AG04450 (cell line): ENCODE data around the gene COPS4. TPM values are rescaled to one million over a fixed set of nuclear protein-coding genes. Genes with fewer than 3 reads are reported as not detected.
"Not testable (repeated sequence)": the region's sequence is repeated elsewhere in the genome, so short reads cannot be mapped to it uniquely, and the experiment has no call there.

ENCODE experiments used
- CTCF ChIA-PET: fragments of 300-600, 350-600 bp; formaldehyde crosslinking; extraction: SDS; loops from one replicate; lab custom pipeline; 2022; ENCODE audit warnings: antibody characterized with exemption, inconsistent platforms; lab: Charles Lee
- POLR2A ChIA-PET: fragments of 350-600 bp; formaldehyde crosslinking; extraction: SDS; loops from one replicate; lab custom pipeline; 2021; ENCODE audit warnings: antibody characterized with exemption, inconsistent platforms; lab: Yijun Ruan, JAX
- DNase-seq: peaks from one replicate; pipeline ENCODE4 v3.0.0-alpha.2; 2011; ENCODE audit warnings: low read depth, low spot score
- H3K27ac ChIP-seq: one replicate; pipeline ENCODE4 v1.5.1; 2012; ENCODE audit warnings: low read depth, low read length, control low read depth
- H3K27me3 ChIP-seq: one replicate; pipeline ENCODE4 v1.6.0; 2012; ENCODE audit warnings: low read length; ENCODE audit not compliant: control insufficient read depth, insufficient read depth
- H3K4me3 ChIP-seq: 2 replicates; pipeline ENCODE4 v1.5.1; 2011; ENCODE audit warnings: mild to moderate bottlenecking, low read depth, low read length, control low read depth
- H3K9me3 ChIP-seq: 2 replicates; pipeline ENCODE4 v1.5.1; 2012; ENCODE audit warnings: low read length; ENCODE audit not compliant: control insufficient read depth, insufficient read depth
- CTCF ChIP-seq: IDR thresholded peaks from 2 replicates; pipeline ENCODE4 v1.5.1; 2011; ENCODE audit warnings: low read depth, low read length, control low read depth, inconsistent platforms
- polyA plus RNA-seq: library from polyadenylated mRNA; depleted of rRNA; stranded (reverse); fragments of >200 nt; gene quantifications from 2 replicates; pipeline ENCODE4 v1.2.3, GENCODE V29; 2011

The COPS4 gene
- polyA plus RNA-seq, 1 experiment, result 78.4 TPM

- Histone ChIP-seq H3K9me3 (no peaks in the 10 kb centered on the region), H3K27ac (no peak overlapping the region), H3K27me3 (no peaks in the 10 kb centered on the region), H3K4me3 (no peak overlapping the region)
- DNase-seq, result no peak
- TF ChIP-seq CTCF, result no peak
- CTCF ChIA-PET, result interaction anchor here (0.7 to 1.3 kb wide), 3 partner anchors 8 to 39 kb away, joined by 3 to 4 read pairs (median 4); no protein-coding TSS in a partner anchor
- POLR2A ChIA-PET, result no interaction called here
Observed at GRCh38 chr4:83083925-83084475, 49.0 kb downstream of the COPS4 start.

- H3K27me3 ChIP-seq, H3K4me3 ChIP-seq, H3K9me3 ChIP-seq, H3K27ac ChIP-seq, DNase-seq, POLR2A ChIA-PET: not testable (repeated sequence)
- CTCF ChIA-PET, result interaction anchor here (0.7 to 1.3 kb wide), 4 partner anchors 9 to 149 kb away, joined by 3 to 9 read pairs (median 4); no protein-coding TSS in a partner anchor
Observed at GRCh38 chr4:83084956-83085355, 50.0 kb downstream of the COPS4 start.

- H3K27me3 ChIP-seq, result peaks cover 12% of the 10 kb centered on the region
- no peak overlapping the region for H3K27ac ChIP-seq
- H3K9me3 ChIP-seq, result no peaks in the 10 kb centered on the region
- DNase-seq, result no peak
- no peak for TF ChIP-seq CTCF
- ChIA-PET POLR2A (no interaction called here), CTCF (interaction anchor here (0.6 to 1.0 kb wide), 2 partner anchors 8 to 12 kb away, joined by 3 to 4 read pairs; no protein-coding TSS in a partner anchor)
- H3K4me3 ChIP-seq, result no peak overlapping the region
Observed at GRCh38 chr4:83089410-83090157, 54.6 kb downstream of the COPS4 start.

GRCh38 chr4:83093060-83093640, 58.2 kb downstream of the COPS4 start:
- CTCF ChIA-PET, result interaction anchor here (1.3 to 1.7 kb wide), 4 partner anchors 17 to 167 kb away, joined by 4 to 8 read pairs (median 6); no protein-coding TSS in a partner anchor
- POLR2A ChIA-PET, result no interaction called here
- DNase-seq, result no peak

GRCh38 chr4:83096397-83096796, 61.4 kb downstream of the COPS4 start:
- ChIA-PET CTCF (interaction anchor here (0.7 to 2.7 kb wide), 3 partner anchors 14 to 811 kb away, joined by 3 to 13 read pairs (median 3); no protein-coding TSS in a partner anchor), POLR2A (no interaction called here)

More at GRCh38 chr4:83093060-83093640, 58.2 kb downstream of the COPS4 start:
- no peak for TF ChIP-seq CTCF
- H3K27ac ChIP-seq, result no peak overlapping the region
- H3K9me3 ChIP-seq, result no peaks in the 10 kb centered on the region
- H3K27me3 ChIP-seq, result peaks cover 27% of the 10 kb centered on the region
- H3K4me3 ChIP-seq, result no peak overlapping the region

More at GRCh38 chr4:83096397-83096796, 61.4 kb downstream of the COPS4 start:
- Histone ChIP-seq H3K27me3 (peaks cover 23% of the 10 kb centered on the region), H3K9me3 (no peaks in the 10 kb centered on the region), H3K4me3 (no peak overlapping the region), H3K27ac (no peak overlapping the region)
- DNase-seq, result no peak
- TF ChIP-seq CTCF, result no peak
